HG03571 (cell line): ENCODE measurements around the gene EMILIN2.
"Not testable (repeated sequence)": the region's sequence is repeated elsewhere in the genome, so short reads cannot be mapped to it uniquely, and the experiment has no call there.

Experiments
- ATAC-seq: cut with Tn5 transposase; IDR thresholded peaks from one replicate; pipeline ENCODE4 v1.9.1; 2021; ENCODE audit not compliant: unreplicated experiment

EMILIN2 gene

GRCh38 chr18:2843146-2843545 lies 3.7 kb upstream of the EMILIN2 start:
- ATAC-seq, result no peak

- no peak for ATAC-seq
Observed at GRCh38 chr18:2845172-2845571, 1.6 kb upstream of the EMILIN2 start.

GRCh38 chr18:2847317-2848246 lies 776 bp downstream of the EMILIN2 start:
- no peak for ATAC-seq

GRCh38 chr18:2848247-2849246 lies 1.7 kb downstream of the EMILIN2 start:
- ATAC-seq, result no peak

- no peak for ATAC-seq
Observed at GRCh38 chr18:2850816-2851215, 4.0 kb downstream of the EMILIN2 start.

GRCh38 chr18:2851771-2852170 lies 5.0 kb downstream of the EMILIN2 start:
- ATAC-seq, result no peak

GRCh38 chr18:2852460-2852859 lies 5.7 kb downstream of the EMILIN2 start:
- not testable (repeated sequence) for ATAC-seq

GRCh38 chr18:2853173-2853925 lies 6.5 kb downstream of the EMILIN2 start:
- no peak for ATAC-seq

- no peak for ATAC-seq
Observed at GRCh38 chr18:2853926-2854664, 7.3 kb downstream of the EMILIN2 start.

- ATAC-seq, result no peak
Observed at GRCh38 chr18:2854875-2855274, 8.1 kb downstream of the EMILIN2 start.

- no peak for ATAC-seq
Observed at GRCh38 chr18:2855560-2856350, 8.9 kb downstream of the EMILIN2 start.

GRCh38 chr18:2856547-2857170 lies 9.9 kb downstream of the EMILIN2 start:
- no peak for ATAC-seq

- no peak for ATAC-seq
Observed at GRCh38 chr18:2857491-2858131, 10.8 kb downstream of the EMILIN2 start.

GRCh38 chr18:2860397-2860796 lies 13.6 kb downstream of the EMILIN2 start:
- ATAC-seq, result not testable (repeated sequence)

- not testable (repeated sequence) for ATAC-seq
Observed at GRCh38 chr18:2863997-2864396, 17.2 kb downstream of the EMILIN2 start.

GRCh38 chr18:2866465-2866864 lies 19.7 kb downstream of the EMILIN2 start:
- ATAC-seq, result not testable (repeated sequence)

- no peak for ATAC-seq
Observed at GRCh38 chr18:2869207-2869606, 22.4 kb downstream of the EMILIN2 start.

GRCh38 chr18:2871111-2871720 lies 24.4 kb downstream of the EMILIN2 start:
- no peak for ATAC-seq
